Glutamatergic neuron (in vitro differentiated cells): ENCODE data around the gene PURA. TPM values are rescaled to one million over a fixed set of nuclear protein-coding genes. Genes with fewer than 3 reads are reported as not detected.
A peak's percentile ranks its signal among the peaks of the same experiment; 100 is the strongest.

ENCODE experiments used
- DNase-seq: peaks from one replicate; pipeline ENCODE4 v3.0.0; 2022
- H3K27ac Mint-ChIP-seq: one replicate; pipeline ENCODE4 v1.8.0; 2020; ENCODE audit warnings: mild to moderate bottlenecking, mixed read lengths, inconsistent platforms; ENCODE audit not compliant: unreplicated experiment
- H3K27me3 Mint-ChIP-seq: one replicate; pipeline ENCODE4 v1.8.0; 2020; ENCODE audit warnings: mild to moderate bottlenecking, moderate library complexity, mixed read lengths, inconsistent platforms; ENCODE audit not compliant: unreplicated experiment
- H3K36me3 Mint-ChIP-seq: one replicate; pipeline ENCODE4 v1.8.0; 2020; ENCODE audit warnings: mild to moderate bottlenecking, mixed read lengths, inconsistent platforms; ENCODE audit not compliant: unreplicated experiment
- H3K4me1 Mint-ChIP-seq: one replicate; pipeline ENCODE4 v1.8.0; 2020; ENCODE audit warnings: mild to moderate bottlenecking, low read depth, mixed read lengths, inconsistent platforms; ENCODE audit not compliant: unreplicated experiment
- H3K4me3 Mint-ChIP-seq: one replicate; pipeline ENCODE4 v1.8.0; 2020; ENCODE audit warnings: mild to moderate bottlenecking, mixed read lengths, inconsistent platforms; ENCODE audit not compliant: unreplicated experiment
- H3K9me3 Mint-ChIP-seq: one replicate; pipeline ENCODE4 v1.8.0; 2020; ENCODE audit warnings: mild to moderate bottlenecking, moderate library complexity, mixed read lengths, inconsistent platforms; ENCODE audit not compliant: unreplicated experiment
- CTCF ChIP-seq: fragments of 200-600 bp; sonication (generic); IDR thresholded peaks from one replicate; pipeline ENCODE4 v1.5.0; 2021; ENCODE audit not compliant: partially characterized antibody, unreplicated experiment
- long read RNA-seq: library from polyadenylated mRNA; unstranded; transcript quantifications from one replicate; pipeline ENCODE4 v2.0.0, GENCODE V29; 2020; ENCODE audit not compliant: unreplicated experiment
- total RNA-seq: library from RNA; stranded (reverse); fragmentation: NEBNext Ultra II Directional; extraction: Animal tissue kit (Norgen Biotek cat#: 25700); gene quantifications from one replicate; pipeline ENCODE4 v1.2.1, GENCODE V29; 2021; ENCODE audit not compliant: unreplicated experiment

PURA gene
- 4.1 TPM for total RNA-seq
- long read RNA-seq: 0 reads

- no peak within 1 kb of the TSS for H3K27ac Mint-ChIP-seq
- no peaks in the 10 kb centered on the region for H3K36me3 Mint-ChIP-seq
- peaks cover 15% of the 10 kb centered on the region for H3K27me3 Mint-ChIP-seq
- H3K9me3 Mint-ChIP-seq: peaks cover 7% of the 10 kb centered on the region
- TF ChIP-seq CTCF: peak; percentile 43
- H3K4me1 Mint-ChIP-seq: peaks cover 4% of the 10 kb centered on the region
- H3K4me3 Mint-ChIP-seq: peak within 1 kb of the TSS; percentile 90
- peak; percentile 97 for DNase-seq
Measured at GRCh38 chr5:140113699-140114263, at the start of gene PURA. Gene PURA, plus strand, starts transcription at chr5:140114109. Its CDS starts 73 bp downstream, at chr5:140114182.

- TF ChIP-seq CTCF: no peak
Measured at GRCh38 chr5:140072812-140073211, 41.1 kb upstream of the PURA start.

GRCh38 chr5:140073296-140073695 lies 40.6 kb upstream of the PURA start:
- no peak overlapping the region for H3K4me3 Mint-ChIP-seq
- no peaks in the 10 kb centered on the region for H3K36me3 Mint-ChIP-seq
- no peak for DNase-seq
- no peaks in the 10 kb centered on the region for H3K9me3 Mint-ChIP-seq
- no peak overlapping the region for H3K27ac Mint-ChIP-seq
- H3K4me1 Mint-ChIP-seq: no peaks in the 10 kb centered on the region
- peaks cover 3% of the 10 kb centered on the region for H3K27me3 Mint-ChIP-seq
- TF ChIP-seq CTCF: peak; percentile 87

More at GRCh38 chr5:140072812-140073211, 41.1 kb upstream of the PURA start:
- no peaks in the 10 kb centered on the region for H3K36me3 Mint-ChIP-seq
- no peak overlapping the region for H3K27ac Mint-ChIP-seq
- DNase-seq: no peak
- no peaks in the 10 kb centered on the region for H3K4me1 Mint-ChIP-seq
- H3K9me3 Mint-ChIP-seq: no peaks in the 10 kb centered on the region
- H3K4me3 Mint-ChIP-seq: no peak overlapping the region
- peaks cover 3% of the 10 kb centered on the region for H3K27me3 Mint-ChIP-seq

GRCh38 chr5:140075371-140075770 lies 38.5 kb upstream of the PURA start:
- no peak for DNase-seq
- no peak overlapping the region for H3K27ac Mint-ChIP-seq
- no peaks in the 10 kb centered on the region for H3K4me1 Mint-ChIP-seq
- no peaks in the 10 kb centered on the region for H3K36me3 Mint-ChIP-seq
- peaks cover 3% of the 10 kb centered on the region for H3K27me3 Mint-ChIP-seq
- no peak for TF ChIP-seq CTCF
- no peak overlapping the region for H3K4me3 Mint-ChIP-seq
- H3K9me3 Mint-ChIP-seq: no peaks in the 10 kb centered on the region

GRCh38 chr5:140076142-140076541 lies 37.8 kb upstream of the PURA start:
- TF ChIP-seq CTCF: no peak
- no peak overlapping the region for H3K4me3 Mint-ChIP-seq
- DNase-seq: no peak
- no peaks in the 10 kb centered on the region for H3K4me1 Mint-ChIP-seq
- H3K36me3 Mint-ChIP-seq: no peaks in the 10 kb centered on the region
- H3K27me3 Mint-ChIP-seq: peaks cover 2% of the 10 kb centered on the region
- no peak overlapping the region for H3K27ac Mint-ChIP-seq
- H3K9me3 Mint-ChIP-seq: no peaks in the 10 kb centered on the region
